ENCODE measurements around the gene HECW1.

Gene HECW1

GRCh38 chr7:43311052-43311451 is 198.6 kb downstream of the HECW1 start:
- H3K27me3 ChIP-seq (ENCODE audit: control insufficient read depth in 1 of 2, insufficient read depth in 2 of 2, low read length in 2 of 2) = no peaks in the 10 kb centered on the region
- no peaks in the 10 kb centered on the region for H3K9me3 ChIP-seq (ENCODE audit: control insufficient read depth in 1 of 2, low read length in 2 of 2)
- no peaks in the 10 kb centered on the region for H3K36me3 ChIP-seq (ENCODE audit: control insufficient read depth in 1 of 2, insufficient read depth in 2 of 2, low read length in 2 of 2)
- H3K4me1 ChIP-seq (ENCODE audit: control insufficient read depth in 1 of 2, insufficient read depth in 2 of 2, low read length in 2 of 2) = no peaks in the 10 kb centered on the region
- H3K27ac ChIP-seq (ENCODE audit: low read depth, low read length) = no peak overlapping the region
- no peak overlapping the region for H3K4me3 ChIP-seq (ENCODE audit: low read depth in 1 of 2, low read length in 2 of 2)
- no peak overlapping the region for H3K9ac ChIP-seq (ENCODE audit: low read depth in 1 of 2, low read length in 2 of 2)

DNA sequence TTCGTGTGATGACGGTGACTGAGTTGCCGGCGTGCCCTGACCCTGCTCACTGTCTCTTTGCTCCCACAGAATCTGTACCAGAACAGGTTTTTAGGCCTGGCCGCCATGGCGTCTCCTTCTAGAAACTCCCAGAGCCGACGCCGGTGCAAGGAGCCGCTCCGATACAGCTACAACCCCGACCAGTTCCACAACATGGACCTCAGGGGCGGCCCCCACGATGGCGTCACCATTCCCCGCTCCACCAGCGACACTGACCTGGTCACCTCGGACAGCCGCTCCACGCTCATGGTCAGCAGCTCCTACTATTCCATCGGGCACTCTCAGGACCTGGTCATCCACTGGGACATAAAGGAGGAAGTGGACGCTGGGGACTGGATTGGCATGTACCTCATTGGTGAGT is 199.2 kb downstream of the HECW1 start:
- no peaks in the 10 kb centered on the region for H3K9me3 ChIP-seq (ENCODE audit: control insufficient read depth in 1 of 2, low read length in 2 of 2)
- H3K4me1 ChIP-seq (ENCODE audit: control insufficient read depth in 1 of 2, insufficient read depth in 2 of 2, low read length in 2 of 2) = no peaks in the 10 kb centered on the region
- no peaks in the 10 kb centered on the region for H3K27me3 ChIP-seq (ENCODE audit: control insufficient read depth in 1 of 2, insufficient read depth in 2 of 2, low read length in 2 of 2)
- H3K27ac ChIP-seq (ENCODE audit: low read depth, low read length) = no peak overlapping the region
- H3K4me3 ChIP-seq (ENCODE audit: low read depth in 1 of 2, low read length in 2 of 2) = no peak overlapping the region
- no peak overlapping the region for H3K9ac ChIP-seq (ENCODE audit: low read depth in 1 of 2, low read length in 2 of 2)
- no peaks in the 10 kb centered on the region for H3K36me3 ChIP-seq (ENCODE audit: control insufficient read depth in 1 of 2, insufficient read depth in 2 of 2, low read length in 2 of 2)

DNA sequence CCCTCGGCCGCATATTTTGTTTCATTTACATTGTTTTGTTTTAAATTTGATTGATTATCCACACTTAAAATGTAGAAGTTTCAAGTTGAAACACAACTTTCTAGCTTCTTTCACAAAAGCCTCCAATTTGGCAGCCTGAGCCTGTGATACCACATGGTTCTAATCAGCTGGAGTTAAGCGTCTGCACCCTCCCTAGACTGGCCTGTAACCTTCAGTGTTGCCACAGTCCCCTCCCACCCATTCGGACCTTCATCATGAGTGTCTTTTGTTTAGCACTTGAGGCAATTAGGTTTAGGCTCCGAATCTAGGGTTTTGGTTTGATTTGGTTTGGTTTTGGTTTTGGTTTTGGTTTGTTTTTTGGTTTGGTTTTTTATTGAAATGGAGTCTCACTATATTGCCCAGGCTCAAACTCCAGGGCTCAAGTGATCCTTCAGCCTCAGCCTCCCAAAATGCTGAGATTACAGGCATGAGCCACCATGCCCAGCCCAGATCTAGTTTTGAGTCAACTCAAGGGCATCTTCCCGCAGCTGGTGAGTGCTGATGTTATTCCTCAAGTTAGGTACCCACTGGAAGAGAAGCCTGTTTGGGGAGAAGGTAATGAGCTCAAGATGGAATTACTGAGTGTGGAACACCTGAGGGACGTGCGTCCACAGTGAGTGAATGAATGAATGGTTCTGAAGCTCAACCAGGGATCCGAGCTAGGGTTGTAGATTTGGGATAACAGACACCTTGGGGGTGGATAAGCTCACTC is 201.4 kb downstream of the HECW1 start:
- Histone ChIP-seq H3K27me3 (ENCODE audit: control insufficient read depth in 1 of 2, insufficient read depth in 2 of 2, low read length in 2 of 2) (no peaks in the 10 kb centered on the region), H3K4me3 (ENCODE audit: low read depth in 1 of 2, low read length in 2 of 2) (no peak overlapping the region), H3K4me1 (ENCODE audit: control insufficient read depth in 1 of 2, insufficient read depth in 2 of 2, low read length in 2 of 2) (no peaks in the 10 kb centered on the region), H3K9me3 (ENCODE audit: control insufficient read depth in 1 of 2, low read length in 2 of 2) (no peaks in the 10 kb centered on the region), H3K27ac (ENCODE audit: low read depth, low read length) (no peak overlapping the region), H3K36me3 (ENCODE audit: control insufficient read depth in 1 of 2, insufficient read depth in 2 of 2, low read length in 2 of 2) (no peaks in the 10 kb centered on the region), H3K9ac (ENCODE audit: low read depth in 1 of 2, low read length in 2 of 2) (no peak overlapping the region)

GRCh38 chr7:43314379-43315158 is 202.1 kb downstream of the HECW1 start:
- H3K27ac ChIP-seq (ENCODE audit: low read depth, low read length) = no peak overlapping the region
- H3K36me3 ChIP-seq (ENCODE audit: control insufficient read depth in 1 of 2, insufficient read depth in 2 of 2, low read length in 2 of 2) = no peaks in the 10 kb centered on the region
- no peaks in the 10 kb centered on the region for H3K27me3 ChIP-seq (ENCODE audit: control insufficient read depth in 1 of 2, insufficient read depth in 2 of 2, low read length in 2 of 2)
- no peak overlapping the region for H3K9ac ChIP-seq (ENCODE audit: low read depth in 1 of 2, low read length in 2 of 2)
- no peaks in the 10 kb centered on the region for H3K9me3 ChIP-seq (ENCODE audit: control insufficient read depth in 1 of 2, low read length in 2 of 2)
- H3K4me3 ChIP-seq (ENCODE audit: low read depth in 1 of 2, low read length in 2 of 2) = no peak overlapping the region
- H3K4me1 ChIP-seq (ENCODE audit: control insufficient read depth in 1 of 2, insufficient read depth in 2 of 2, low read length in 2 of 2) = no peaks in the 10 kb centered on the region

- no peaks in the 10 kb centered on the region for H3K4me1 ChIP-seq (ENCODE audit: control insufficient read depth in 1 of 2, insufficient read depth in 2 of 2, low read length in 2 of 2)
- H3K9ac ChIP-seq (ENCODE audit: low read depth in 1 of 2, low read length in 2 of 2) = no peak overlapping the region
- no peak overlapping the region for H3K27ac ChIP-seq (ENCODE audit: low read depth, low read length)
- no peaks in the 10 kb centered on the region for H3K36me3 ChIP-seq (ENCODE audit: control insufficient read depth in 1 of 2, insufficient read depth in 2 of 2, low read length in 2 of 2)
- no peak overlapping the region for H3K4me3 ChIP-seq (ENCODE audit: low read depth in 1 of 2, low read length in 2 of 2)
- H3K9me3 ChIP-seq (ENCODE audit: control insufficient read depth in 1 of 2, low read length in 2 of 2) = no peaks in the 10 kb centered on the region
- H3K27me3 ChIP-seq (ENCODE audit: control insufficient read depth in 1 of 2, insufficient read depth in 2 of 2, low read length in 2 of 2) = no peaks in the 10 kb centered on the region
These were observed 204.6 kb downstream of the HECW1 start for GRCh38 chr7:43317075-43317474.

DNA sequence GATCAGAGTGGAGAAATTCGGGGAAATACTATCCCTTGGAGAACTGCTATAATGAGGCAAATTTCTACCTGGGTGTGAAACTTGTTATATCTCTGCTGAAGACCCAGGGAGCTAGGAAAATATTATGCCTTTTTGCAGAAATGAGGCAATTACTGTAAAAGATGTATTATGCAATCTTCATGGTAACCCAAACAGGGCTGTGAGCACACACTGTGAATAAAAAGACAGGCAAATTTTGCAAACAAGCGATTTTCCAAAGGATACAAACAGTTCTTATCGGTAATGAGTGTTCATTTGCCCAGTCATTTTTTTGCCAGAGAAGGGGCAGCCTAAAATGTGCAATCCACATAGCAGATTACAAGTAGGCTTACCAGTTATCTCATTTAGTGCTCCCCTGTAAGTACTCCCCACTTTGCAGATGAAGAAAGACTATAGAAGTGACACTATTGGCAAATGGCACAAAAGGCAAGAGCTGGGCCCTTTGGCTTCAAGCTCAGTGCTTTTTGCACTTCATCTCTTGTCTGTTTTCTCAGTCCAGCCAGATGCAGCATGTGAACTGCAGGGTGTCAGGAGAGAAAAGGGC is 205.8 kb downstream of the HECW1 start:
- Histone ChIP-seq H3K27me3 (ENCODE audit: control insufficient read depth in 1 of 2, insufficient read depth in 2 of 2, low read length in 2 of 2) (no peaks in the 10 kb centered on the region), H3K9ac (ENCODE audit: low read depth in 1 of 2, low read length in 2 of 2) (no peak overlapping the region), H3K36me3 (ENCODE audit: control insufficient read depth in 1 of 2, insufficient read depth in 2 of 2, low read length in 2 of 2) (no peaks in the 10 kb centered on the region), H3K4me3 (ENCODE audit: low read depth in 1 of 2, low read length in 2 of 2) (no peak overlapping the region), H3K9me3 (ENCODE audit: control insufficient read depth in 1 of 2, low read length in 2 of 2) (no peaks in the 10 kb centered on the region), H3K4me1 (ENCODE audit: control insufficient read depth in 1 of 2, insufficient read depth in 2 of 2, low read length in 2 of 2) (no peaks in the 10 kb centered on the region), H3K27ac (ENCODE audit: low read depth, low read length) (no peak overlapping the region)

- Histone ChIP-seq H3K9ac (ENCODE audit: low read depth in 1 of 2, low read length in 2 of 2) (no peak overlapping the region), H3K27me3 (ENCODE audit: control insufficient read depth in 1 of 2, insufficient read depth in 2 of 2, low read length in 2 of 2) (peaks cover 0 to 2% of the 10 kb centered on the region in 2 donors), H3K4me3 (ENCODE audit: low read depth in 1 of 2, low read length in 2 of 2) (no peak overlapping the region), H3K36me3 (ENCODE audit: control insufficient read depth in 1 of 2, insufficient read depth in 2 of 2, low read length in 2 of 2) (no peaks in the 10 kb centered on the region), H3K27ac (ENCODE audit: low read depth, low read length) (no peak overlapping the region), H3K4me1 (ENCODE audit: control insufficient read depth in 1 of 2, insufficient read depth in 2 of 2, low read length in 2 of 2) (no peaks in the 10 kb centered on the region), H3K9me3 (ENCODE audit: control insufficient read depth in 1 of 2, low read length in 2 of 2) (no peaks in the 10 kb centered on the region)
These were observed 213.1 kb downstream of the HECW1 start for GRCh38 chr7:43325595-43325994.

DNA sequence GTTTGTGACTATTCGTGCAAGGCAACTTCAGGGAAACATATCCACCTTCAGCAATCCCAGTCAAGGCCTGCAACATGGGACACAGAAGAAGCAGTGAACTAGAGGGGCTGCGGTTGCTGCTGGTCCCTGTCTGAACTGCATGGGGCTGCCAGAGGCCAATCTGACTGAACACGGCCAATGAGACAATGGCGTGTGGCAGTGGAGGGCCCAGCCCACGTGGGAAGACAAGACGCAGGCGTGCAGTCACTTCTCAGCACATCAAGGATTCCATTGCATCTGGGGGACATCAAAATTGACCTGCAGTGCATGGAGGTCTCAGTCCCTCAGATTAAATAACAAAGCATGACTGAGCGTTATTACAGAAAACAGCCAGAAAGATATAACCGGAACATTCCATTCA is 215.9 kb downstream of the HECW1 start:
- H3K27me3 ChIP-seq (ENCODE audit: control insufficient read depth in 1 of 2, insufficient read depth in 2 of 2, low read length in 2 of 2) = peaks cover 0 to 2% of the 10 kb centered on the region in 2 donors
- no peaks in the 10 kb centered on the region for H3K4me1 ChIP-seq (ENCODE audit: control insufficient read depth in 1 of 2, insufficient read depth in 2 of 2, low read length in 2 of 2)
- H3K9ac ChIP-seq (ENCODE audit: low read depth in 1 of 2, low read length in 2 of 2) = no peak overlapping the region
- H3K4me3 ChIP-seq (ENCODE audit: low read depth in 1 of 2, low read length in 2 of 2) = no peak overlapping the region
- no peaks in the 10 kb centered on the region for H3K9me3 ChIP-seq (ENCODE audit: control insufficient read depth in 1 of 2, low read length in 2 of 2)
- no peak overlapping the region for H3K27ac ChIP-seq (ENCODE audit: low read depth, low read length)
- H3K36me3 ChIP-seq (ENCODE audit: control insufficient read depth in 1 of 2, insufficient read depth in 2 of 2, low read length in 2 of 2) = no peaks in the 10 kb centered on the region

DNA sequence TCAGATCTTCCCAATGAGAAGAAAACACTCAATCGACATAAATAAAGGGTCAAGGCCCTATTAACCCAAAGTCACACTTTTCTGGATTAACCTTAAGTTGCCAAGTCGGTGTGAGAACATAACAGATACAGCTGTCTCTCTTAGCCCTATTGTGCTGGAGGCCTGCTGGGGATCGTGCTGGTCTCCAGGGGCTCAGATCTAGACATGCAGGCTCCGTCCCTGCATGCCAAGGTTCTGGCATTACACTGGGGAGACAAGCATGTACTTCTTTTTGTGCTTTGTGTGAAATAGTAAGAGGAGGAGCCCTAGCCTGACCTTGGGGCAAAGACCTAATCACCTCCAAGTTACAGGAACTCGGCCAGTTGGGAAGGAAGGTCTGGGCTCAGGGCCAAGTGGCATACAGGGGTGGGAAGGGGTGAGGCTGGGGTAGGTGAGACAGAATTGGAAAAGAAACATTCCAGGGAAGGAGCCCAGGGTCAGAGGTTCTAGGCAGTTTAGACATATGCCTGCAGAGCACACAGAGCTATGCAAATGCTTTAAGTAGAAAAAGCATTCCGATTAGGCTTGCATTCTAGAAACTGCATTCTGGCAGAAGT is 216.4 kb downstream of the HECW1 start:
- Histone ChIP-seq H3K4me3 (ENCODE audit: low read depth in 1 of 2, low read length in 2 of 2) (no peak overlapping the region), H3K9ac (ENCODE audit: low read depth in 1 of 2, low read length in 2 of 2) (no peak overlapping the region), H3K27ac (ENCODE audit: low read depth, low read length) (no peak overlapping the region), H3K36me3 (ENCODE audit: control insufficient read depth in 1 of 2, insufficient read depth in 2 of 2, low read length in 2 of 2) (no peaks in the 10 kb centered on the region), H3K9me3 (ENCODE audit: control insufficient read depth in 1 of 2, low read length in 2 of 2) (no peaks in the 10 kb centered on the region), H3K27me3 (ENCODE audit: control insufficient read depth in 1 of 2, insufficient read depth in 2 of 2, low read length in 2 of 2) (peaks cover 0 to 2% of the 10 kb centered on the region in 2 donors), H3K4me1 (ENCODE audit: control insufficient read depth in 1 of 2, insufficient read depth in 2 of 2, low read length in 2 of 2) (no peaks in the 10 kb centered on the region)

DNA sequence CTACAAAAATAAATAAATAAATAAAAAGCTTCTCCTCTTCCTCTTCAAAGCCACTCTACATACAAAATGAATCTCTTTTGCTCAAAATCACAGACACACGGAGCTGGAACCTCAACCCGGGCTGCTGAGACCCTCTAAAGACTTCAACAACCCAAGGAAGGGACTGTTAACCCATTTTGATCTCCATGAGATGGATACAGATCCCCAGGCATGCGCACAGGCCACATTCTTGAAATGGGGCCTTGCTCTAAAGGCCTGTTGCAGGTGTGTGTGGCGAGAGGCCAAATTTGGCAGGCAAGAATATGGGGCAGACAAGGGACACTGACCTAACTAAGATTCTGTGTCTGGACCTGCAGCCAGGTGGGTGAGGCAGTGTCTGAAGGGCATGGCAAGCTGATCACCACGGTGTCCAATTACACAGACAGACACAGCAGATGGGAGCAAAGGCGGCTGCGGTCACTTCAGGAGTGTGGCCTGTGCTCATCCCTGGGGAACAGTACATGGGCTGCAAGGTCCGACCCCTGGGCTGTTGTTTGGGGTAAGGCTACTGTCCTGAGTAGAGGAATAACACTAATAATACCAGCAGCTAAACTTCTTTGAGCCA is 219.8 kb downstream of the HECW1 start:
- H3K27ac ChIP-seq (ENCODE audit: low read depth, low read length) = no peak overlapping the region
- H3K9me3 ChIP-seq (ENCODE audit: control insufficient read depth in 1 of 2, low read length in 2 of 2) = no peaks in the 10 kb centered on the region
- no peaks in the 10 kb centered on the region for H3K36me3 ChIP-seq (ENCODE audit: control insufficient read depth in 1 of 2, insufficient read depth in 2 of 2, low read length in 2 of 2)
- H3K27me3 ChIP-seq (ENCODE audit: control insufficient read depth in 1 of 2, insufficient read depth in 2 of 2, low read length in 2 of 2) = no peaks in the 10 kb centered on the region
- H3K9ac ChIP-seq (ENCODE audit: low read depth in 1 of 2, low read length in 2 of 2) = no peak overlapping the region
- no peak overlapping the region for H3K4me3 ChIP-seq (ENCODE audit: low read depth in 1 of 2, low read length in 2 of 2)
- no peaks in the 10 kb centered on the region for H3K4me1 ChIP-seq (ENCODE audit: control insufficient read depth in 1 of 2, insufficient read depth in 2 of 2, low read length in 2 of 2)

All from duodenal mucosa (tissue), 2 donors.